Measurements from ENCODE around the gene RADIL. TPM values are rescaled to one million over a fixed set of nuclear protein-coding genes. Genes with fewer than 3 reads are reported as not detected.

Gene RADIL
- total and polyA plus RNA-seq, 8 donors = 6.2 to 14.7 (median 9.4) TPM

GRCh38 chr7:4808026-4808425, 75.5 kb downstream of the RADIL start:
- ATAC-seq (no peak), DNase-seq (no peak)
- no peak for TF ChIP-seq CTCF (IDR thresholded peaks at IDR 0.05)
- Histone ChIP-seq H3K4me3 (no peak overlapping the region), H3K36me3 (no peaks in the 10 kb centered on the region), H3K27me3 (peaks cover 0 to 36% of the 10 kb centered on the region in 2 donors), H3K27ac (no peak overlapping the region), H3K9me3 (no peaks in the 10 kb centered on the region), H3K4me1 (peaks cover 0 to 5% of the 10 kb centered on the region in 2 donors)
- intact Hi-C loops (cut with DNase I) = no loop called here

- Histone ChIP-seq H3K36me3 (no peaks in the 10 kb centered on the region), H3K4me3 (no peak overlapping the region), H3K4me1 (peaks cover 0 to 5% of the 10 kb centered on the region in 2 donors), H3K9me3 (no peaks in the 10 kb centered on the region), H3K27me3 (peaks cover 0 to 36% of the 10 kb centered on the region in 2 donors), H3K27ac (no peak overlapping the region)
- intact Hi-C loops (cut with DNase I) = no loop called here
- DNase-seq (no peak), ATAC-seq (no peak)
- no peak for TF ChIP-seq CTCF (IDR thresholded peaks at IDR 0.05)
These were observed 75.9 kb downstream of the RADIL start for GRCh38 chr7:4807598-4808016.

GRCh38 chr7:4806983-4807597, 76.4 kb downstream of the RADIL start:
- H3K36me3 ChIP-seq = no peaks in the 10 kb centered on the region
- peaks cover 0 to 5% of the 10 kb centered on the region in 2 donors for H3K4me1 ChIP-seq
- no peak overlapping the region for H3K27ac ChIP-seq
- H3K4me3 ChIP-seq = no peak overlapping the region
- H3K27me3 ChIP-seq = peaks cover 0 to 36% of the 10 kb centered on the region in 2 donors
- DNase-seq (no peak), ATAC-seq (no peak)
- intact Hi-C loops (cut with DNase I) = no loop called here
- no peaks in the 10 kb centered on the region for H3K9me3 ChIP-seq
- no peak for TF ChIP-seq CTCF (IDR thresholded peaks at IDR 0.05)

- H3K9me3 ChIP-seq = no peaks in the 10 kb centered on the region
- H3K27me3 ChIP-seq = peaks cover 0 to 36% of the 10 kb centered on the region in 2 donors
- H3K4me3 ChIP-seq = no peak overlapping the region
- intact Hi-C loops (cut with DNase I) = no loop called here
- DNase-seq (no peak), ATAC-seq (no peak)
- TF ChIP-seq CTCF (IDR thresholded peaks at IDR 0.05) = no peak
- H3K27ac ChIP-seq = no peak overlapping the region
- no peaks in the 10 kb centered on the region for H3K36me3 ChIP-seq
- peaks cover 0 to 5% of the 10 kb centered on the region in 2 donors for H3K4me1 ChIP-seq
These were observed 77.6 kb downstream of the RADIL start for GRCh38 chr7:4805984-4806300.

GRCh38 chr7:4805110-4805983, 78.2 kb downstream of the RADIL start:
- intact Hi-C loops (cut with DNase I) = no loop called here
- no peak for TF ChIP-seq CTCF (IDR thresholded peaks at IDR 0.05)
- Histone ChIP-seq H3K4me1 (peaks cover 0 to 5% of the 10 kb centered on the region in 2 donors), H3K4me3 (no peak overlapping the region), H3K27ac (no peak overlapping the region), H3K9me3 (no peaks in the 10 kb centered on the region), H3K36me3 (no peaks in the 10 kb centered on the region), H3K27me3 (peaks cover 0 to 30% of the 10 kb centered on the region in 2 donors)
- ATAC-seq (no peak), DNase-seq (peak in 1 of 4 donors; percentile 73)

All from left lung (tissue), 10 donors.